ENCODE data around the gene CFAP69. TPM values are rescaled to one million over a fixed set of nuclear protein-coding genes. Genes with fewer than 3 reads are reported as not detected.

Gene CFAP69, protein sequence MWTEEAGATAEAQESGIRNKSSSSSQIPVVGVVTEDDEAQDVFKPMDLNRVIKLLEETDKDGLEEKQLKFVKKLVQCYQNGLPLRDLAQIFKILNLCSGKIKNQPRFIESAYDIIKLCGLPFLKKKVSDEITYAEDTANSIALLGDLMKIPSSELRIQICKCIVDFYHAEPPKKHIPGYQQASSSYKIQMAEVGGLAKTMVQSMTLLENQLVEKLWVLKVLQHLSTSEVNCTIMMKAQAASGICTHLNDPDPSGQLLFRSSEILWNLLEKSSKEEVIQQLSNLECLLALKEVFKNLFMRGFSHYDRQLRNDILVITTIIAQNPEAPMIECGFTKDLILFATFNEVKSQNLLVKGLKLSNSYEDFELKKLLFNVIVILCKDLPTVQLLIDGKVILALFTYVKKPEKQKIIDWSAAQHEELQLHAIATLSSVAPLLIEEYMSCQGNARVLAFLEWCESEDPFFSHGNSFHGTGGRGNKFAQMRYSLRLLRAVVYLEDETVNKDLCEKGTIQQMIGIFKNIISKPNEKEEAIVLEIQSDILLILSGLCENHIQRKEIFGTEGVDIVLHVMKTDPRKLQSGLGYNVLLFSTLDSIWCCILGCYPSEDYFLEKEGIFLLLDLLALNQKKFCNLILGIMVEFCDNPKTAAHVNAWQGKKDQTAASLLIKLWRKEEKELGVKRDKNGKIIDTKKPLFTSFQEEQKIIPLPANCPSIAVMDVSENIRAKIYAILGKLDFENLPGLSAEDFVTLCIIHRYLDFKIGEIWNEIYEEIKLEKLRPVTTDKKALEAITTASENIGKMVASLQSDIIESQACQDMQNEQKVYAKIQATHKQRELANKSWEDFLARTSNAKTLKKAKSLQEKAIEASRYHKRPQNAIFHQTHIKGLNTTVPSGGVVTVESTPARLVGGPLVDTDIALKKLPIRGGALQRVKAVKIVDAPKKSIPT
- 0.87 TPM for polyA plus RNA-seq (2013, experiment 1 of 2; ENCODE audit: insufficient read length)
- 1.0 TPM for polyA plus RNA-seq (2013, experiment 2 of 2; ENCODE audit: insufficient read length)

DNA sequence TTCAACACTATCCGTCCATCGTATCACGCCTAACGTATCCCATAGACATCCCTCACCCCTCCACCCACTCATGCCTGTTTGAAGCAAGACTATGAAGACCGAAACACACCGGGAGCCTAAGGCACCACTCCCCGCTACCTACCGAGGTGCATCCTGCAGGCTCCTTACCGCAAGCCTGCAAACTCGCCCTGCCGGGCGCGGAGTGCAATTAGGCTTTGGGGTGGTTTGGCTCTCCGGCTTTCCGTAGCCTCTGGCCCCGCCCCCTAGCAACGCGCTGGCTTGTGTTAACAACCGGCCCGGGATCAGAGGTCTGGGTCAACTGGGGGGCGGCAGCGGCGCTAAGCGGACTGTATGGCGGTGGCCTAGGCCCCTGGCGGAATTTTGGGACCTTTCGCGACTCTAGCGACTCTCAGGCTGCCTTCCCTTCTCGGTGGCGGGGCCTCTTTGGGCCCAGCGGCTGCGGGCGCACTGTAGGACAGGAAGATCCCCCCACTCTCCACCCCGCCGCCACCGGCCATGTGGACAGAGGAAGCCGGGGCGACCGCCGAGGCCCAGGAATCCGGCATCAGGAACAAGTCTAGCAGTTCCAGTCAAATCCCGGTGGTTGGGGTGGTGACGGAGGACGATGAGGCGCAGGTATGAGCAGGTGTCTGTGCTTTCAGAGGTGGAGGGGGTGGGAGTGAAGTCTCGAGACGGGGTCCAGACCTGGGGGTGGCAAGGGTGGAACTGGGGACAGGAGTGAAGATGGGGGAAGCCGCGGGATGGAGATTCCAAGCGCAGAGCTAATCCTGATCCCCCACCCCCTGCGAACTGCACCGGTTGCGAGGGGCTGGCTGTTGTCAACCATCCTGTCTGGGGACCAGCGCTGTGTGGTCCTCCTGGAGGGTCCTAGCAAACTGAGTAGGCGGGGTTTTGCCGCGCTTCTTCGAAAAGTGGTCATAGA, at the start of gene CFAP69:
TSS of gene CFAP69 (plus strand) at position 266 of the 943 bp plus-strand sequence. CDS start at position 517, 251 bp downstream.
- DNase-seq = peak; percentile 83

DNA sequence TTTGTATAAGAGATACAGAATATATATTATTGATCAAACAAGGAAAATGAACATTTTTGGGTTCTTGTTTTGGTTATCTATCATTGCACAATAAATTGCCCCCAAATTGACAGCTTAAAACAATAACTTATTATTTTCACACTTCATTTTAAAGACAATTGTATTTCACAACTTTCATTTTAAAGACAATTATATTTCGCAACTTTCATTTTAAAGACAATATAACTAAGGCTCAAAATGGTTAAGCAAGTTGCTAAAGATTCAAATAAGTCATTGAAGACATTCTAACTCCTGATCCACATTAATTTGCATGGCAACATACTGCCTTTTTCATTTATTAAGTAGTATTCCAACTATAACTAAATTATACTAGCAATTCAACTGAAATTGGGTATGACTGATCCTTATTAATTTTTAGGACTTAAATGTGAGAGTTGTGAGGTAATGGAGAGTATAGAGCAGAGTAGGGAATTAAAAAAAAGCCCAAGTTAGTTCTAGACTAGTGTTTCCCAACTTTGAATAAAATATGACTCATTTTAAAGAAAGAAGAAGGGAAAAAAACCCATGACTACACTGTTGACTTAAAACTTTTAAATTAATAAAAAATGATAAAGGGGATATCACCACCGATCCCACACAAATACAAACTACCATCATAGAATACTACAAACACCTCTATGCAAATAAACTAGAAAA, 43.3 kb upstream of the CFAP69 start:
- DNase-seq = no peak

DNA sequence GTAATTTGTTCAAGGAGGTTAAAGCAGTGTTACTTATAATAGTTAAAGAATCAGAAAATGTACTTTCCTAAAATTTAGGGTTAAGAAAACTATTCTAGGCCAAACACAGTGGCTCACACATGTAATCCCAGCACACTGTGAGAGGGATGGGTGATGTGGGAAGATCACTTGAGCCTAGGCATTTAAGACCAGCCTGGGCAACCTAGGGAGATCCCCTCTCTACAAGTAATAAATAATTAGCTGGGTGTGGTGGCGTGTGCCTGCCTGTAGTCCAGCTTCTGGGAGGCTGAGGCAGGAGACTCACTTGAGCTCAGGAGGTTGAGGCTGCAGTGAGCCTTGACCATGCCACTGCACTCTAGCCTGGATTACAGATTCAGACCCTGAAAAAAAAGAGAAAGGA, 37.0 kb upstream of the CFAP69 start:
- DNase-seq = no peak

DNA sequence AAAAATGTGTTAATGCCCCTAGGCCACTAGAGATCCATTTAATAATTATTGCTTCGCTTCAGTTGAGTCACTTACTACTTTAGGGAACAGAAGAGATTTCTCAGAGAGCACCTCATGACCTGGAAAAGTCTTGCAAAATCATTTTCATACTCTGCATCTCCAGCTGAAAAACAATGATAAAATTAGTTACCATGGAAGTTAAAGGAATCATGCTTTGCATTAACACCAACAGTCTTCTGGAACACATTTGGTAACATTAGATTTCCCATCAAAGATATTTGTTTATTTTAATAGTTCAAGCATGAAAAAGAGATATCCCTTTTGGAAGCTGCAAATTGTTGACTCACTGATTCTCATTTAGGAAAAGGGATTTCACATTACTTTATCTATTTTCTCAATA, 35.2 kb upstream of the CFAP69 start:
- no peak for DNase-seq

DNA sequence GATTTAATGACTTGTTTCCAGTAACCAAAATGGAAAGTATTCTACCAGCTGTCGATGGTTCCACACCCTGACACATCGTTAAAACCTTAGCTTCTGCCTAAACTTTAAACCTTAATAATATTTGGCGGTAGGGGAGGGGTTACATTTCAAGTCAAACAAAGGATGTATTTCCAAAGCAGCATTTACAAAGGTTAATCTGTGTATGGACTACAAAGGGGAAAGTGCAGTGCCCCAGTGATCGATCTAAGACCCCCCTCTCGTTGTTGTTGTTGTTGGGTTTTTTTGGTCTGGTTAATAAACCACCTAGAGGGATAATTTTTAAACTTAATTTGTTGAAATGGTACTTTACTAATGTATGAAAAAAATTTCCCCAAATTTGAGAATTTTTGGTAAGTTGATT, 34.5 kb upstream of the CFAP69 start:
- no peak for DNase-seq

DNA sequence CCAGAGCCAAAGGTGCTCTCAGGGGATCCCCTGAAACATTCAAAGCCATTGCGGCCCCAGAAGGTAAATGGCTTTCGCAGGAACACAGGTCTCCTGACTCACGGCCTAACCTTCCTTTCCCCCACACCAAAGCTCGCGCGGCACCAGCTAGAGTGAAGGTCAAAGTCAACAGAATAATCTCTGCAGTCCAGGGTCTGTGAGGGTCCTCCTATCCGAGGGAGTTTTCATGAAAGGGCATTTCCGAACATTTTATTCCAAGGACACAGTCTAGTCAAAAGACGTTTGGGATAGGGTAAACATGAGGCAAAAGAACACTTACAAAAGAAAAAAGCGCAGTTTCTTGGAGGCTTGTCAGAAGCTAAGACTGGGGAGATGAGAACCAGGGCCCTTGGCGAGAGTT, 34.0 kb upstream of the CFAP69 start:
- peak; percentile 2 for DNase-seq

DNA sequence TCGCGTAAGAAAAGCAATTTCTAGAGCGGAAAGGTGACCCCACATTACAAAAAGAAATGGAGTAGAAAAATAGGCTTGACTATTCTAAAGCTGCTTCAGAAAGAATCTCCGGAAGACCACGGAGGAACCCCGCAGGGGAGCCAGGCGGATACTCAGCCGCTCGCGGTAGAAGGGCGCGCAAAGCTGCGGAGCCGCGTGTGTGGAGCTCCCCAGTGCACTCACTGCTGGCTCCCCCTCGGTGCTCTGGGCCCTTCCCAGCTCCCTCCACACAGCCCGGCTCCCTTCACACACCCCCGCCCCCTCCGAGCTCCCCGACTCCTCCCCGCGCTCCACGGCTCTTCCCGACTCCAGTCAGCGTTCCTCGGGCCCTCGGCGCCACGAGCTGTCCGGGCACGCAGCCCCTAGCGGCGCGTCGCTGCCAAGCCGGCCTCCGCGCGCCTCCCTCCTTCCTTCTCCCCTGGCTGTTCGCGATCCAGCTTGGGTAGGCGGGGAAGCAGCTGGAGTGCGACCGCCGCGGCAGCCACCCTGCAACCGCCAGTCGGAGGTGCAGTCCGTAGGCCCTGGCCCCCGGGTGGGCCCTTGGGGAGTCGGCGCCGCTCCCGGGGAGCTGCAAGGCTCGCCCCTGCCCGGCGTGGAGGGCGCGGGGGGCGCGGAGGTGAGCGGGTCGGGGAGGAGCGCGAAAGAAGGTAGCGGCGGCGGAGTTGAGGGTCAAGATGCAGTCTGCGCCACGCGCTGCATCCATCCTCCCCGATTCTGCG, 33.4 kb upstream of the CFAP69 start, which contains the start of gene STEAP2:
TSS of gene STEAP2 (plus strand) at position 350 of the 758 bp plus-strand sequence. CDS start 13,343 bp downstream, outside the sequence.
- DNase-seq = peak; percentile 92

DNA sequence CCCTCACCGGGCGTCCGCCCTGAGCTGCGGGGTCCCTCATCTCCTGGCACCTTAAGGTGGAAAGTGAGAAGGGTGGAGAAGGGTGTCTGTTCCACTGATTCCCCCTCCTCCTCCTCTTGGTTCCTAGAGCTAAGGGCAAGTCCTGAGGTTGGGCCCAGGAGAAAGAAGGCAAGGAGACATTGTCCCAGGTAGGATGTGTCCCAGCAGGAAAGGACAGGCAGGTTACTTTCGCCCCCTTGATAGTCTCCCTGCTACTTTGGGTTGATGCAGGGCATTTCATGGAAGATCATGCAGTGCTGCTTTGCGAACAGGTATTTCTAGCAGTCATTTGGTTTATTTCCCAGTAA, 32.9 kb upstream of the CFAP69 start:
- no peak for DNase-seq

DNA sequence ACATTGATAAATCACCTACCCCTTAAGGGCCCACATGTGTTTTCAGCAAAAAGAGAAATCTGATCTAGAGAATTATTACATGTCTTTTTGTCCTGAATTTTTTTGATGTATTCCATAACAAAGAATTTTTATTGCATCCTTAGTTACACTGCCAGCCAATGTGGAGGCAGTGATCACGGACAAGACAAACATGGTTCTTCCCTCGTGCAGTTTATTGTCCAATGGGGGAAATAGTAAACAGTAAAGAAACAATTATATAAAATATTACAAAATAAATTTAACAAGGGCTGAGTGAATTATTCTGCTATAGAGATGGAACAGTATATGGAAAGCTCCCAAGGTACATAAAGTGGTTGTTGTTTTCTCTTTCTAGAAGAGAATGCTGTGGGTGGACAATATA, 31.5 kb upstream of the CFAP69 start:
- DNase-seq = no peak

DNA sequence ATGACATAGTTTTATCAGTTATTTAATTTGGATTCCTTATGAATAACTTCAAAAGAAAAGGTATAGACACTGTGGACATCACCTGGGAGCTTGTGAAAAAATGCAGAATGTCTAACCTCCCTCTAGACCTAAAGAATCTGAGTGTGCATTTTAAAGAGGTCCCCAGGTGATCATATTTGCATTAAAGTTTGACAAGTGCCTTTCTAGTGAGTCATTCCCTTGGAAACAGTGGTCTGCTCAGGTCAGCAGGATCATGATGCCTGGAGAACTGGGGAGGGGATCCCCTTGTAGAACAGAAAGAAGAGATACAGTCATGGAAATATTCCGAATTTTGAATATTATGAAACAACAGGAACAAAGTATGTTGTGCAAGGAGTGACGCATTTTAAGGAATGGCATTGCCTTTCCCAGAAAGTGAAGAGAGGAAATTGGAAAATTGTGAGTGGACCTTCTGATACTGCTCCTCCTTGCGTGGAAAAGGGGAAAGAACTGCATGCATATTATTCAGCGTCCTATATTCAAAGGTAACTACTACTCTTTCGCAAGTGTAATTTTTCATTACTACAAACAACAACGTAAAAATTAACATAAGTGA, 28.8 kb upstream of the CFAP69 start:
- no peak for DNase-seq

DNA sequence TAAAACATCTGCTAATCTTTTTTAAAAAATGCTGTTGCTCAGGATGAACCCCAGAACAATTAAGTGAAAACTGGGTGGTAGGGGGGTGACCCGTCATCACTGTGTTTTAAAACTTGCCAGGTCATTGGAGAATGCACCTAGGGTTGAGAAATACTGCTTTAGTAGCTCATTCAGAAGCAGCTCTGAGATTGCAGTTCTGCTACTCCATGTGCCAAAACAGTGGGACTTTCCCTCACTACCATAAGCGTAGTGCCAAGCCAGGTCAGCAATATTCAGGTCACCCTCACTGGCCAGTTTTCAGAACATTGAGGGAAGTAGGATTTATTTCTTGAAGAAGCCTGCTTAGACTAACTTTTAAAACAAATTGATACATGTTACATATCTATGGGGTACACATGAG, 28.2 kb upstream of the CFAP69 start:
- DNase-seq = no peak

DNA sequence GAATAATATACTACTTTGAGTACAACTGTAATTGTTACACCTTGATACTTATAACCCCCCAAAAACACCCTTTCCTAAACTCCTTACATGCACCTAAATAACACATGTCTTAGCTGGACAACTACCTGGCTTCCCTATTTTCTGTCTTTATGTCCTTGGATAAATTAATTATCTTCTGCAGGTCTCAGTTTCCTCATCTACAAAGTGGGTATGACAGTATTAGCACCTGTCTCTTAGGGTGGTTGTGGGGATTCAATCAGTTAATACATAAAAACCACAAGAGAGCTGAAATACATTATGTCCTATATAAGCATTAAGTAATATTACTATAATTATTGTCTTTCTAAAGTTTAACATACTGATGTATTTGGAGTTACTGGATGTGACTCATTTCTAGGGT, 22.6 kb upstream of the CFAP69 start:
- no peak for DNase-seq

DNA sequence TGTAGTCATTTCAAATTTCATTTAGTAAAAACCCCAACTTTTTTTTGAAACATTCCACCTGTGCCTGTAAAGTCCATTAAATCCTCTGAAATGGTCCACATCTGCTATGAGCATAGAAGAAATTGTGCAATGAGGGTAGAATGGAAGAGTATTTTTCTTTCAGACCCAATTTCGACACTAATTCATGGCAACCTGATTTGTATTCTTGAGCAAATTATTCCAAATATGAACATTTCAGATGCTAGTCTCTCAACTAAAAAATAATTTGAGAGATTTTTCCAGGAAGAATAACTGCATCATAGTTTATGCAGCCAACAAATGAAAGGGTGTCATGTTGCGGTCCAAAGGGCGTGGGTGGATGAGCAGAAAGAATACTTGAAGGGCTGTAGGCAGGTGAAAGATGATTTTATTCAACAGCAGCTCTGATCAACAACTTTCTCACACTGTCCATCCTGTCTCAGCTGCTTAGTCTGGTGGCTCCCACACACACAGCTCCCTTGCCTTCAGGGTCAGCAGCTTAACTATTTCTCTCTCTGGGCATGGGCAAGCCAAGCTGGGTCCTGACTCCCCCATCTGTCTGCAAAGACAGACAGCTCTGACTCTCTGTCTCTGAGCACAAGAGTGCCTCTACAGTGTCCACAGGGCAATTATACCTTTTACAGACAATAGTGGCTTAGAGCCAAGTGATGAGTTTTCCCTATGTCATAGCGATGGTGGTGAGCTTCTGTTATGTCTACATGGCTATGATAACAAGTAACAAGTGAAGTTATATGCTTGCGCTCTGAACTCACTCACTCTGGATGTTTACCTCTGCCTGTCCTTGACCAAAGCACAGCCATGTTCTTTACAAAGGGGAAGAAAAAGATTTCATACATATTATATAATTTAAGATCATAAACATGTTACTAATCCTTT, 21.9 kb upstream of the CFAP69 start:
- no peak for DNase-seq

DNA sequence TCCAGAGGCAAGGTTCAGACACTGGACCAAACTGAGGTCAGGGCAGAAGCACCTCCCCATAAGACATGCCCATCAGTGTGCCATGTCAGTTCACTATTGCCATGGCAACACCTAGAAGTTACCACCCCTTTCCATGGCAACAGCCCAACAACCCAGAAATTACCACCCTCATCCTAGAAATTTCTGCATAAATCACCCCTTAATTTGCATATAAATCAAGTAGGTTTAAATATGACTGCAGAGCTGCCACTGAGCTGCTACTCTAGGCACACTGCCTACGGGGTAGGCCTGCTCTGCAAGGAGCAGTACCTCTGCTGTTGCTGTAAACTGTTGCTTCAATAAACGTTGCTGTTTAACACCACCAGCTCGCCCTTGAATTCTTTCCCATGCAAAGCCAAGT, 20.8 kb upstream of the CFAP69 start:
- no peak for DNase-seq

DNA sequence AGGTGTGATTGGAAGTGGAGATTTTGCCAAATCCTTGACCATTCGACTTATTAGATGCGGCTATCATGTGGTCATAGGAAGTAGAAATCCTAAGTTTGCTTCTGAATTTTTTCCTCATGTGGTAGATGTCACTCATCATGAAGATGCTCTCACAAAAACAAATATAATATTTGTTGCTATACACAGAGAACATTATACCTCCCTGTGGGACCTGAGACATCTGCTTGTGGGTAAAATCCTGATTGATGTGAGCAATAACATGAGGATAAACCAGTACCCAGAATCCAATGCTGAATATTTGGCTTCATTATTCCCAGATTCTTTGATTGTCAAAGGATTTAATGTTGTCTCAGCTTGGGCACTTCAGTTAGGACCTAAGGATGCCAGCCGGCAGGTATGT, 19.8 kb upstream of the CFAP69 start:
- DNase-seq = no peak

DNA sequence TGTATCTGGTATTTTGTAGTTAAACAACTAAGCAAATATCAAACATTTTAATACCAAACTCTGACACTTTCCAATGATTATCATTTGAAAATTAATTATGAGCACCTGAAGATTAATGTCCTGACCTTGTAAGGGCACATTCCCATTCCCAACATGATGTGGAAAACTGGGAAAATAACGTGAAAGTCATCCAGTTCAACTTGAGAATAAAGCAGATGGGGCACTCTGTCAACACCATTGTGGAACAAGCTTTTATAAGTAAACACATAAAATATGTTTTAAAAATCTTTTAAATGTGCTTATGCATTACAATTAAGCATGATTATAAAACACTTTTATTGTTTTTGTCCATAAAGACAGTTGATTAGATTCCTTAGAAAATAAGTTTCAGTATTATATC, 19.4 kb upstream of the CFAP69 start:
- DNase-seq = no peak

DNA sequence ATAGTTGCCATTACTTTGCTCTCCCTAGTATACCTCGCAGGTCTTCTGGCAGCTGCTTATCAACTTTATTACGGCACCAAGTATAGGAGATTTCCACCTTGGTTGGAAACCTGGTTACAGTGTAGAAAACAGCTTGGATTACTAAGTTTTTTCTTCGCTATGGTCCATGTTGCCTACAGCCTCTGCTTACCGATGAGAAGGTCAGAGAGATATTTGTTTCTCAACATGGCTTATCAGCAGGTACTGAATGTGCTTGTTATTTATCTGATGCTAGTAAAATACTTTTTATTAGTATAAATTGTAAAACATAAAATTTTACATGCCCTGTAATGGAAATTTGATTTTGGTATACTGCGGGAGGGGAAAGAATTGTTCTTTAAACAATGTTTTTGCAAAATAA, 17.7 kb upstream of the CFAP69 start:
- no peak for DNase-seq

DNA sequence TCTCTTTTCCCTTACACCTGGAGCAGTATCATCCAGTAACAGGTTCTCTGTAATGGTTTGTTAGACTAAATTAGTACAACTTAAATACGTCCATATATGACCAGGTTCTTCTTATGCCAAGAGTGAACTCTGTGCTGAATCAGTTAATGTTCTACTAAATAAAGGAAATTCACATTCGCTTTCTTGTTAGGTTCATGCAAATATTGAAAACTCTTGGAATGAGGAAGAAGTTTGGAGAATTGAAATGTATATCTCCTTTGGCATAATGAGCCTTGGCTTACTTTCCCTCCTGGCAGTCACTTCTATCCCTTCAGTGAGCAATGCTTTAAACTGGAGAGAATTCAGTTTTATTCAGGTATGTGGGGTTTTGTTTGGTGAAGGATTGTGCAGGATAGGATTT, 15.3 kb upstream of the CFAP69 start:
- no peak for DNase-seq

DNA sequence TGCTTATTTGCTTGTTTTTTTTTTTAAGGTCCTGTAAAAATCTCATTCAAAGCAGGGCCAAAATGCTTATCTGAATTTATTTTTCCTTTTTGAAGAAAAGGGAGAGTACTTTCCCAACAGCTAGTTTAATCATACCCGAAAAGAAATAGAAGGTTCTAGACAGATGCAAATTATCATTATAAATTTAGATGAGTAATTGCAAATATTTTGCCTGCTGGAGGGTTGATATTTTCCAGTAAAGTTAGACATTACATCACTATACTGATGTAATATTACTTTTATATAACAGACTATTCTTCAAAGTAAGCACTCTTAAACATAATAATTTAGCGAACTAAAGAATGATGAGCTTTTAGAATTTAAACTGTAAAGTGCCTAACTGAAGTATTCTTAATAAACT, 14.1 kb upstream of the CFAP69 start:
- no peak for DNase-seq

Measured in fibroblast of skin of back (primary cell).